Renal pelvis (tissue), 4 donors: ENCODE data around the gene PPM1A. TPM values are rescaled to one million over a fixed set of nuclear protein-coding genes. Genes with fewer than 3 reads are reported as not detected.

ENCODE experiments used
- DNase-seq: peaks from one replicate; pipeline ENCODE4 v3.0.0-alpha.2; 2013
- polyA plus RNA-seq, 3 donors: library from polyadenylated mRNA; unstranded; fragments of 120-200 nt; gene quantifications; one replicate each; pipeline ENCODE4 v1.2.1, GENCODE V29; 2013; ENCODE audit not compliant: insufficient read length in 3 of 3

PPM1A gene
- polyA plus RNA-seq, 3 donors: 63.6 to 71.3 (median 70.0) TPM

GRCh38 chr14:60220917-60221316 lies 28.1 kb upstream of the PPM1A start:
- no peak for DNase-seq

- DNase-seq: no peak
These were observed 27.6 kb upstream of the PPM1A start for GRCh38 chr14:60221457-60221856.

DNA sequence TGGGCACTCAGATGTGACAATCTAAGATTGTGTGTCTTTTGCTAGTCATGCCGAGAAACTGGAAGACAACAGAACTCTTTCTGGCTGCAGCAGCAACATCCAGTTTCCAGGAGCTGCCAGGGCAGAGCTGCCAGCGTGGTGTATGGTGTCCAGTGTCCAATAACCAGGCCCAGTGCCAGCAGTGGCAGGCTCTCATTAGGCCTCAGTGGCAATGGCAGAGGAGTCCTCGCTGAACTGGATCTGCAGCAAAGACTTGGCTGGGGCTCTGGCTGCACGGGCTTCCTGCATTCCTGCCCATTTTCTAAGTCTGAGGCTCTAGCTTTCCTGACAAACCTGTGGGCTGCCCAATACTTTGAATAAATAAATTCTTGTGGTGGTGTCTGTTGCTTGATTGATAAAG lies 26.2 kb upstream of the PPM1A start:
- DNase-seq: no peak

DNA sequence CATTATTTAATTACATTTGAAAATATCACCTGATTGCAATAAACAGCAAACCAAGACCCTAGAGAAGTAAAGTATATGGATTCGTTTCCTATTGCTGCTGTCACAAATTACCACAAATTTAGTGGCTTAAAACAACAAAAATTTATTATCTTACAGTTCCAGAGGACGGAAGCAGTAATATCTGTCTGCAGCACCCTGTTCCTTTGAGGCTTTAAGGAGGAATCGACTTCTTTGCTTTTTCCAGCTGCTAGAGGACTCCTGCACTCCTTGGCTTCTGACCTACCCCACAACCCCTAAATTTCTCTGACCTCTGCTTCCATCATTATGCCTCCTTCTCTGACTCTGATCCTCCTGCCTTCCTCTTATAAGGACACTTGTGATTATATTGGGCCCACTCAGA lies 23.8 kb upstream of the PPM1A start:
- DNase-seq: no peak

- DNase-seq: no peak
These were observed 22.7 kb upstream of the PPM1A start for GRCh38 chr14:60226298-60226697.

DNA sequence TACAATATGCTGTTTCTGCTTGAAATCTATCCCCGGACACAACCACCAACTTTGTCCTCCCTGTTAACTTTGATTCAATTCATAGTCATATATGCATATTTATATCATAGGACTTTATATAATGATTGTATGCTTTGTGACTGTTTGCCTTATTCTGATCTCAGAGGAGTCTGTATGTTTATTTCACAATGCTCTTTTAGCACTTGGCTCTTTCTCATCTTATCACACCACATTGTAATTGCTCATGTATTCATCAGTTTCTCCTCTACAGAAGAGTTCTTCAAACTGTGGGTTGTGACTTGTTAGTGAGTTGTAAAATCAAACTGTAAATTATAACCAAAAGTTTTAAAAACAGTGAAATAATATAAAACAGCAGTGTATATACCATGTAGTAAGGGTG lies 21.7 kb upstream of the PPM1A start:
- DNase-seq: no peak

DNA sequence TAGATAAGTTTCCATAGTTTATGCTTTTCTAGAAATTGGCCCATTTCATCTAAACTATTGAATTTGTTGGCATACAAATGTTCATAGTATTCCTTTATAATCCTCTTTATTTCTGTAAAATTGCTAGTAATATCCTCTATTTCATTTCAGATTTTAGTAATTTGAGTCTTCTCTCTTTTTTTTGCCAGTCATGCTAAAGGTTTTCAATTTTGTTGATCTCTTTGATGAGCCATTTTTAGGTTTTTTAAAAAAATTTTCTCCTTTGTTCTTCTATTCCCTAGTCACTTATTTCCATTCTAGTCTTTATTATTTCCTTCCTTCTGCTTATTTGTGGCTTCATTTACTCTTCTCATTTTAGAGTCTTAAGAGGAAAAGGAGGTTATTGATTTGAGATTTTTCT lies 19.4 kb upstream of the PPM1A start:
- DNase-seq: no peak

DNA sequence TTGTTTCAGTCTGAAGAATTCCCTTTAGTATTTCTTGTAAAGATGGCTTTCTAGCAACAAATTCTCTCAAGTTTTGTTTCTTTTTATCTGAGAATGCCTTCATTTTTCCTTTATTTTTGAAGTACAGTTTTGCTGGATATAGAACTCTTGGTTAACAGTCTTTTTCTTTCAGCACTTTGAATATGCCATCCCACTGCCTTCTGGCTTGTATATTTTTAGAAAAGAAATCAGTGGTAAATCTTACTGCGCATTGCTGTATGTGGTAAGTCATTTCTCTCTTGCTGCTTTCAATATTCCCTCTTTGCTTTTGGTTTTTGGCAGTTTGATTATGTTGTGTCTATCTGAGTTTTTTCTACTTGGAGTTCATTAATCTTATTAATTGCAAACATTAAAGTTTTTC lies 16.8 kb upstream of the PPM1A start:
- DNase-seq: no peak

- no peak for DNase-seq
These were observed 15.8 kb upstream of the PPM1A start for GRCh38 chr14:60233251-60233650.

DNA sequence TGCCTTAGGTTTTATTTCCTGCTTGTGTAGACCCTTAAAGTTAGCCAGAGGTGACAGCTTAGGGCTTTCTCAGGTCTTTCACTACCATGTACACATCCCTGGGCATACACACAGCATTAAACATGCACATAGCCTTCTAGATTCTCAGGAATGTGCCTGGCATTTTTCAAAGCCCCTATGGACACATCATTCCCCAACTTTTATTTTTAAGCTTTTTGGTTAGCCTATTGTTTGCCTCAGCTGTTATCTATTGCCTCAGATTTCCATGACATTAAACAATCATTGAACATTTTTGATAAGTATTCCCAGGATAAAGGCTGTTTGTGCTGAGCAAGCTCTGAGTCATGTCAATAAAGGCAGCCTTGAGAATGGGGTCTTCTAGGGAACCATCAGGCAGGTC lies 15.1 kb upstream of the PPM1A start:
- no peak for DNase-seq

- DNase-seq: no peak
These were observed 13.6 kb upstream of the PPM1A start for GRCh38 chr14:60235440-60235839.

- no peak for DNase-seq
These were observed 10.1 kb upstream of the PPM1A start for GRCh38 chr14:60238955-60239354.

DNA sequence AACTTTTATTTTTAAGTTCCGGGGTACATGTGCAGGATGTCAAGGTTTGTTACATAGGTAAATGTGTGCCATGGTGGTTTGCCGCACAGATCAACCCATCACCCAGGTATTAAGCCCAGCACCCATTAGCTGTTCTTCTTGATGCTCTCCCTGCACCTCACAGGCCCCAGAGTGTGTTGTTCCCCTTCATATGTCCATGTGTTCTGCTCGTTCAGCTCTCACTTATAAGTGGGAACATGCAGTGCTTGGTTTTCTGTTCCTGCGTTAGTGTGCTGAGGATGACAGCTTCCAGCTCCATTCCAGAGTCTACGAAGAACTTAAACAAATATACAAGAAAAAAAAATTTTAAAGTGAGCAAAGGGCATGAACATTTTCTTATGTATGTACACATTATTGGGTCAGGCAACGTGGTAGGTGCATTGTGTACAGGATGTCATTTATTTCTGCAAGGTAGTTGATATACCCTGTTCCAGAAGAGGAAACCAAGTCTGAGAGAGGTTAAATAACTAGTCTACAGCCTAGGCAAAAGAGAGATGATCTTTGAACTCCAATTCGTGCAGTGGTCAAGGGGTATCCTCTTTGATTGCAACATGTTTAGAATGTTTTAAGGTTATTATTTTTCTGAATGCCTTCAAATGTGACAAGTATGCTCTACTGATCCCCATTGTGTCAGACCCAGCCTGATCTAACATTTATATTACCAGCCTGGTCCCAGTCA lies 8.7 kb upstream of the PPM1A start:
- DNase-seq: no peak

GRCh38 chr14:60241091-60241490 lies 7.9 kb upstream of the PPM1A start:
- no peak for DNase-seq

DNA sequence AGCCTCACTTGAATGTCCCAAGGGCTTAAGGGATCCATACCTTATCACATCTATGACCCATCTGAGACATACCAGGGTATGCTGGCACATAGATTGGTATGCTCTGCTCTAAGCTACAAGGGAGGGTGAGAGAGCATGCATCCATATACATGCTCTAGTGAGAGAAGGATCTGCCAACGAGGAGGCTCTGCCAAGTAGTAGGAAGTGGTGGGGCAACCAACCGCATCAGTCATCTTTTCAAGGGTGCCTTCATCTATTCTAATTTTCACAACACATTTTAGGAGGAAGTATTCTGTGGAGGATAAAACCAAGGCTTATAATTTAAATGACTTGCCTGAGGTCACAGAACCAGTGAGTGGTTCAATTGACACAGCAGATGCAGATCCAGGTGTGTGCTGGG lies 6.6 kb upstream of the PPM1A start:
- no peak for DNase-seq

- DNase-seq: no peak
These were observed 3.4 kb upstream of the PPM1A start for GRCh38 chr14:60245380-60246177.

DNA sequence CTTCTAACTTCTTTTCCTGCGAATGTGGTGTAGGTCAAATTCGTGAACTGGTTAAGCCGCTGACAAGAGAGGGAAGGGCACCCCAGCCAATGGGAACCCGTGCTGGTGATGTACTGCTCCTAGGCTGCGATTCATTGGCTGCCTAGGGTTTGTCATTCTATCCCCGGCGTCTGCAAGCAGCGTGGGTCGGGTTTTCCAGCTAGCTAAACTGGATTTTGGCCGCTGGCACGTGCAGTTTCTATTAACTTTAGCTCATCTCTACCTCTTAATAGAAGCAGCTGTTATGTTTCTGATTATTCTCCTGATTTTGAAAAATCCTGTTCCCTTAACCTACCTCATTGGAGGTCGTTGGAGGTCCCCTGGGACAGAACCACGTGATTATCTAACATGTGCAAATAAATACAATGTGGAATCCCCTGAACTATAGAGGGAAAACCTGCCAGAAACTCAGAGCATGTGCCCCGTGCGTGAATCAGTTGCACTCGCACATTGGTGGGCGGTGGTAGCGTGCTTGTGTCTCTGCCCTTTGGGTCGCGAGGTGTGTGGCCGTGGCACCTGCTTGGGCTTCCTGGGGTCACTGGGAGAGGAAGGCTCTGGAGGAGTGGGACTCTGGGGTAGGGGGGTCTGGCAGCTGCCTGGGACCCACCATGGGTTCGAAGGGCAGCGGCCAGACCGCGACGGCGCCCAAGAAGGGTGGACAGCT lies 876 bp upstream of the PPM1A start:
- DNase-seq: peak; percentile 95

DNA sequence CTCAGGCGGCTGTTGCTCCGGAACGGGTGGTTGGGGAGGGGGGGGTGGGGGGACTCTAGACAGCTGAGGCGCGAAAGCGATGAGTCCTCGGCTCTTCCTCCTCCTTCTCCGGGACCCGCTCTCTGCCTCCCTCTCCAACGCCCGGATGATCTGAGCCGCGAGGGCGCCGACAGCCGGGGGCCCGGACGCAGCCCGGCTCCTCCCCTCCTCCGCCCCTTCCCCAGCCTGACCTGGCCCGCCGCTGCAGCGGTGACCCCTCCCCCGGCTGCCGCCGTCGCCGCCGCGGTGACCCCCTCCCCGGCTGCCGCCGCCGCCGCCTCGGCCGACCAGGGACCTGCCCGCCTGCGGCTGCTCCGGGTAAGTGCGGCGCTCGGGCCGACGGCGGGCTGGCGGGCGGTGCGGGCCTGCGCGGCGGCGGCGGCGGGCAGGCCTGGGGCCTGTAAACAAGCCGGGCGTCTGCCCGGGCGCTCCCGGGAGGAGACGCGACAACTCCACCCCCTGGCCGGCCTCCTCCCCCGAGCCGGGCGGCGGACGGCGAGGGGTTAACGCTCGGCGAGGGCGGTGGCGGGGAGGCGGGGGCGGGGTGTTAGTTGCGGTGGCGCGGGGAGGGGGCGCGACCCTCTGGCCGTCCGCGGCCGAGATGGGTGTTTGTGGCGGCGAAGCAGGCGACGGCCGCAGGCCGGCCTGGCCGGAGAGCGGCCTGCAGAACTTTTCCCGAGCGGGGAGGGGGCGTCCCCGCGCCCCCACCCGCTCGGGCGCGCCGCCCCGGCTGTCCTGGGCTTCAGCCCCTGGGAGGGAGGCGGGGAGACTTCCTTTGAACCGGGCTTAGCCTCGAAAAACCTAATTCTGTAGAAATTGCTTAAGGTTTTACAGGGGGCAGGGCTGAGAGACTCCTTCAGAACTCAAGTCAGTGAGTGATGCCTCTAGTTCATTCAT lies 568 bp downstream of the PPM1A start:
- peak; percentile 79 for DNase-seq

GRCh38 chr14:60250257-60251035 lies 1.4 kb downstream of the PPM1A start:
- peak; percentile 66 for DNase-seq

DNA sequence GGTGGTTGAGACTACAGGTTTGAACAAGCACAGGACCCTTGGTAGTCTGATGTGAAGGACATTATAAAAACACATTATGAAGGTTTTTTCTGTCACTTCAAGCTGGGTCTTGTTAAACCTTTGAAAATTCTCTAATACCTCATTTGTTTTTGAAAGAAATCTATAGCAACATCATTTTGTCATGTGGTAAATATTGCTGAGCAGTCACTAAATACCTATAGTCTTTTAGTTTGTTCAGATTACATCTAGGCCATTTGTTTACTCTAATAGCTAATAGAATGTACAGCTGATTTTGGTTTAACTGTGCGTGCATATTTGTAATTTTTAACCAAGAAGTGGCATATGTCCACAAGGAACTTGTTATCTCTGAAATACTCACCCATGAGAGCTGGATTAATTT lies 2.9 kb downstream of the PPM1A start:
- no peak for DNase-seq

DNA sequence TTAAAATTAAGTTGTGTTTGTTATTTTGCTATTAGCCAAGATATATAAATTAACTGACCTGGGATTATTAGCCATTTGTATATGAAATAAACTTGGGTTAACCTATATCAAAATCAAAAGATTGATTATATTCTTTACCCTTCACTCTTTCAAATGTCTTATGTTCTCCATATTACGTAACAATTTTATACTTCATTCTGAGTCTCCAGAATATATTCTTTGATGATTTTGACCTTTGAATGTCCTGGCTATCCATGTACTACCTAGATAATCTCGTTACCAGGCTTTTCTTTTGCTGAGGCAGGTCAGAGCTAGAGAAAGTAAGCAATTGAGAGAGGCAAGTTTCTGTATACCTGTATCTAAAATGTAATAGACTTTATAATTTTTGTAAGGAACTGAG lies 3.6 kb downstream of the PPM1A start:
- DNase-seq: no peak
